HG03066 (cell line): ENCODE data around the gene NCAPH2.

Experiments
- ATAC-seq: cut with Tn5 transposase; IDR thresholded peaks from one replicate; pipeline ENCODE4 v1.9.1; 2021; ENCODE audit warnings: low read depth; ENCODE audit not compliant: unreplicated experiment

The NCAPH2 gene

DNA sequence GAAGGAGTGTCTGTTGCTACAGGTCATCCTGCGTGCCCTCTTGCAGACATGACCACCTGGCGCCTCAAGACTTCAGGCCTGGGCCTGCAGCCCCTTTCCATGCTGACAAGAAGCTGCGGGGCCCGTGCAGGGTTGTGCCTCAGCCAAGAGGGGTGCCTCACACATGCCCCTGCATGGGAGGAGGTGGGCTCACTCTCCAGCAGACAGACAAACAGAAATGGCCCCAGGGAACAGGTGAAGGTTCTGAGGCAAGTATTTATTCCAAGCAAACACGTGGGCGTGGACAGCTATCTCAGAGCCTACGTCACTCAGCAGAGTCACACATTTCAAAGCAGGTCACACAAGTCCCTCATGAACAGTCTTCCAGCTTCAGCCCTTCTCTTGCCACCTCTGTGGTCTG lies 60.6 kb downstream of the NCAPH2 start:
- no peak for ATAC-seq

DNA sequence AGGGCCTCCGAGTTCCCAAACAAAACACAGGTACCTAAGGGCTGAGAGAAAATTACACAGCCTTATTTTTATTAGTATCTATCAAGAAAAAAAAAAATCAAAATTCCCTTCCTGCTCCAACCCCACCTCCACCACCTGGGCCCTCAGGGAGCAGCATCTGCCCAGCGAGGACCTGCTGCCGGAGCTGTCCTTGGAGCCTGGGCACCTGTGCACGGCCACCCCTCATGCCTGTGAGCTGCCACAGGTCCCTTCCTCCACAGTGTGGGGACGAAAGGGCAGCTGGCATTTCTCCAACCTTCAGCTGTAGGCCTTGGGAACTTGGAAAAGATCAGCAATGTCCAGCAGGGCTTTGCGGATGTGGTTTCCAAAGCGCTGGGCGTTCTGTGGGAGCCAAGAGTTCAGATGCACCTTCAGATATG lies 61.0 kb downstream of the NCAPH2 start:
- ATAC-seq, result no peak

- ATAC-seq, result no peak
These were observed 62.0 kb downstream of the NCAPH2 start for GRCh38 chr22:50569896-50570535.

DNA sequence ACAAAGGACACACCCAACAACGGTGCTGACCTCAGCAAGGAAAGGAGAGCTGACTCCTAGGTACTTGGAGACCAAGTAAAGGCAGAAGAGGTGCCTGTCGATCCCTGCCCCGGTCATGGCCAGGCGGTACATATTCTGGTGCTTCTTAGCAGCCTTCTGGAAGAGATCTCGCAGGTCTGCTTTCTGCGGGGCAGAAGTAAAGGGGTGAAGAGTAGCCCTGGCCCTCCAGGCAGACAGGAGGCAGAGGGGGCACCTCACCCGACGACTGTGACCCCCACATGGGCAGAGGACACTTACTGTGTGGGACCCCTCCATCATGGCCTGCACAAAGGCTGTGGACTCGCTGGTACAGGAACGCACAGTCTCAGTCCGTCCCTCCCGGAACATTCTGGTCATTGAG lies 62.8 kb downstream of the NCAPH2 start:
- ATAC-seq, result no peak

DNA sequence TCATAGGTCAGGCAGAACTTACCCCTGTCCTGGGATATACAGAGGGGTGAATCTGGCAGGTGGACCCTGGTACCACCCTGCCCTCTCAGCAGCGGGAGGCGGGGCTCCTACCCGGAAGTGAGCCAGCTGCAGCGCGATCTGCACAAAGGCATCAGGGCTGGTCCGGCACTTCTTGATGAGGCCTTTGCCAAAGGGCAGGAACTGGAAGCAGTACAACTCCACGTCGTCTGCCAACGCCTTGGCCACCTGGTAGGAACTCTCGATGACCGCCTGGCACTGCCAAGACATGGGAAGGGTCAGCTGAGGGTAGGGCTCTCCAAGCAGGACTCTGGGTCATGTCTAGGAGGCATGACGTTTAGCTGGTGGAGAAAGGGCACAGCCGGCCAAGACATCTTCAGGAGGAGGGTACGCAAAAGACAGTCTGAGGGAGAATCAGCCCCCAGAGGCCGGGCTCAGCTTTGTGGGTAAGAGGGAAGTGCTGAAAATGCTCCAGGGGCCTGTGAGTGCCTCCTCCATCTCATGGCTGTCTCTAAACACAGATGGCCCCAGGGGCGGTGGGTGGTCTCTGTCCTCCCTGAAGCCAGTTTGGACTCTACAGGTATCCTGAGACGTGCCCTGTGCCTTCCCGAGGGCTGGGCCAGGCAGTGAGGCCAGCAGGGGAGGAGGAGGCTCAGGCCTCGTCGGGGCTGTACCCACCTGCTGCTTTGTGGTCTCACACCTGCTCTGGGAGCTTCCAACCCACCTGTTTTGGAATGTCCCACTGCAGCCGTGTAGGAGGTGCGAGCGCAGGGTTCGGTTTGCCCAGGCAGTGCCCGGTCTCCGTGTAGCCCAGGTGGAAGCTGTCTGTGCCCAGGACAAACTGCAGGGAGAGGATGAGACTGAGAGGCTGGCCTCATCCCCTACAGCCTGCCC lies 63.5 kb downstream of the NCAPH2 start:
- no peak for ATAC-seq

DNA sequence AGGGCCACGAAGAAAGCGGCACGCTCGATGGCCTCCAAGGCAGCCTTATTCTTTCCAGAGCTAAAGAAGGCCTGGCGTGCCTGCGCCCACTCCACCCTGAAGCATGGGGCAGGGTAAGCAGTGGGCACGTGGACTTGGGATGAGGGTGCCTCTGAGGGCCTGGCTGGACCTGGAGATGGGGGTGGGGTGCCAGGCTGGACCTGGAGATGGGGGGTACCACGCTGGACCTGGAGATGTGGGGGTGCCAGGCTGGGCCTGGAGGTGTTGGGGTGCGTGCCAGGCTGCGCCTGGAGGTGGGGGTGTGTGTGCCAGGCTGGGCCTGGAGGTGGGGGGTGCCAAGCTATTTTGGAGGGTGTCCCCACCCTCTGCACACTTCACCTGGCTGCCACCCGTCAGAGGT lies 64.9 kb downstream of the NCAPH2 start:
- ATAC-seq, result no peak

GRCh38 chr22:50573491-50574382 lies 65.7 kb downstream of the NCAPH2 start:
- no peak for ATAC-seq

GRCh38 chr22:50574383-50574755 lies 66.3 kb downstream of the NCAPH2 start:
- ATAC-seq, result no peak
